Epithelial cell of esophagus (primary cell): Measurements from ENCODE around the gene KAZN.

ENCODE experiments used
- DNase-seq: peaks from one replicate; pipeline ENCODE4 v3.0.0; 2010; ENCODE audit warnings: low read depth
- H3K4me3 ChIP-seq: 2 replicates; pipeline ENCODE4 v1.5.1; 2011; ENCODE audit warnings: mild to moderate bottlenecking, low read length, control low read depth
- TF ChIP-seq, protein P1 (sequence below): IDR thresholded peaks from 2 replicates; pipeline ENCODE4 v1.5.1; 2011; ENCODE audit warnings: low read depth, mild to moderate bottlenecking, low read length, control low read depth, inconsistent platforms; ENCODE audit not compliant: insufficient read depth; ENCODE audit errors: missing control alignments

The KAZN gene

DNA sequence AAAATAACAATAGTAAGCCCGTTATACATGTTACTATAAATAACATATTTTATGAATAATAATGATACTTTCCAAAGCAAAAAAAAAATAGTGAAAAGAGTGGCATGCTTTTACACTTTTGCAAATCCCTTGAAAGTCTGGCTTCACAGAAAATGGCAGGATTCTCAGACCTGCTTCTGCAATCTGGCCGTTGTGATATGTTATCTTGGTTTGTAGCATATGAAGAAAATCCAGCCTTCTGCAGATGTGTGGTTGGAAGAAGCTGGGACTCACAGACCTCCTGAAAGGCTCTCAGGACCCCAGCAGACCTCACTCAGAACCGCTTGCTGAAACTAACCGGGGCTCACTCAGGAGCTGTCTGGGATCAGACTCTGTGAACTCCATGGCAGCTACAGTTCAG is 299.1 kb downstream of the KAZN start:
- H3K4me3 ChIP-seq: no peak overlapping the region
- TF ChIP-seq, protein P1, sequence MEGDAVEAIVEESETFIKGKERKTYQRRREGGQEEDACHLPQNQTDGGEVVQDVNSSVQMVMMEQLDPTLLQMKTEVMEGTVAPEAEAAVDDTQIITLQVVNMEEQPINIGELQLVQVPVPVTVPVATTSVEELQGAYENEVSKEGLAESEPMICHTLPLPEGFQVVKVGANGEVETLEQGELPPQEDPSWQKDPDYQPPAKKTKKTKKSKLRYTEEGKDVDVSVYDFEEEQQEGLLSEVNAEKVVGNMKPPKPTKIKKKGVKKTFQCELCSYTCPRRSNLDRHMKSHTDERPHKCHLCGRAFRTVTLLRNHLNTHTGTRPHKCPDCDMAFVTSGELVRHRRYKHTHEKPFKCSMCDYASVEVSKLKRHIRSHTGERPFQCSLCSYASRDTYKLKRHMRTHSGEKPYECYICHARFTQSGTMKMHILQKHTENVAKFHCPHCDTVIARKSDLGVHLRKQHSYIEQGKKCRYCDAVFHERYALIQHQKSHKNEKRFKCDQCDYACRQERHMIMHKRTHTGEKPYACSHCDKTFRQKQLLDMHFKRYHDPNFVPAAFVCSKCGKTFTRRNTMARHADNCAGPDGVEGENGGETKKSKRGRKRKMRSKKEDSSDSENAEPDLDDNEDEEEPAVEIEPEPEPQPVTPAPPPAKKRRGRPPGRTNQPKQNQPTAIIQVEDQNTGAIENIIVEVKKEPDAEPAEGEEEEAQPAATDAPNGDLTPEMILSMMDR: no peak
- no peak for DNase-seq

DNA sequence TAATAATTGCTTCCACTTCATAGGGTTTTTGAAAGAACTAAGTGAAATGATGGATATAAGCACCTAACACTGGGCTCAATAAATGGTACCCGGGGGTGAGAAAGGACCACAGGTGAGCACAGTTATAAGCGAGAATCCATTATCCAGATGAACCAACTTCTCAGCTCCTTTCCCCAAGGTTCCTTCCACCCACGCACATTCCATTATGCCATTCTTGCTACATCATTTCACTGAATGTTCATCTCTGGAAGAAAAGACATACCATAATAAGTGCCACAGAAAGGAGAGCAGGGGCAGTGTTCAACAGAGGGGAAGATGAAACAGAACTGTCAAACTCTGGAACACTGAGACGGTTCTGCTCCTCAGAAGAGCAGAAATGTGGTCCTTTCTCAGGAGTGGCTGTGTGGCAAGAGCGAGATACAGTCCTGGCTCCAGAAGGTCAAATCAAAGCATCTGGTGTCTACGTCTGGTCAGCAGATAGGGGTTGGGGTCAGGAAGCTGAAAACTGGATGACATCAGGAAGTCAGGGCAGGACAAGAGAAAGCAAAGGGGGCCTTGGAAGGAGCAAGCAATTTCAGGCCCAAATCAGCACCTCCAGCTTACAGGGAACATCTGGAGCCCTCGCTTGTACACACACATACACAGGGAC is 299.6 kb downstream of the KAZN start:
- H3K4me3 ChIP-seq: no peak overlapping the region
- TF ChIP-seq, protein P1: no peak

DNA sequence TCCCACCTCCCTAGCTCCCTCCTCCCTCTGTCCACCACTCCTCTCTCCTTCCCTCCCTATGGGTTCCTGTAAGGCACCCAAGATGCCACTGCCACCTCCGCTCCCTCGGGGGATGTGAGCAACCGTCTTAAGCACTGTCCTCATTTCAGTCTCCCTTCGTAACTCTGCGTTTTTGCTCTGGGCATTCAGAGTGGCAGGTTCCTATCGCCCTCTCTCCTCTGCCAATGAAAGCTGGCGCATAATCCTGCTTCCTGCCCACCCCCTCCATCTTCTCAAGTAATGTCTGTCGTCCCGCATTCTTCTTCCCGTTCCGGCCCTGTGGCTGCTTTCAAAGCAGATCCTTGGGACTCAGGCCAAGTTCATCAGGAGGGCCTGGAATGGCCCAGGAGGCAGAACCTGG is 301.2 kb downstream of the KAZN start:
- no peak overlapping the region for H3K4me3 ChIP-seq
- DNase-seq: no peak
- TF ChIP-seq, protein P1: no peak

More for the DNA sequence above, 299.6 kb downstream of the KAZN start:
- peak; percentile 43 for DNase-seq

DNA sequence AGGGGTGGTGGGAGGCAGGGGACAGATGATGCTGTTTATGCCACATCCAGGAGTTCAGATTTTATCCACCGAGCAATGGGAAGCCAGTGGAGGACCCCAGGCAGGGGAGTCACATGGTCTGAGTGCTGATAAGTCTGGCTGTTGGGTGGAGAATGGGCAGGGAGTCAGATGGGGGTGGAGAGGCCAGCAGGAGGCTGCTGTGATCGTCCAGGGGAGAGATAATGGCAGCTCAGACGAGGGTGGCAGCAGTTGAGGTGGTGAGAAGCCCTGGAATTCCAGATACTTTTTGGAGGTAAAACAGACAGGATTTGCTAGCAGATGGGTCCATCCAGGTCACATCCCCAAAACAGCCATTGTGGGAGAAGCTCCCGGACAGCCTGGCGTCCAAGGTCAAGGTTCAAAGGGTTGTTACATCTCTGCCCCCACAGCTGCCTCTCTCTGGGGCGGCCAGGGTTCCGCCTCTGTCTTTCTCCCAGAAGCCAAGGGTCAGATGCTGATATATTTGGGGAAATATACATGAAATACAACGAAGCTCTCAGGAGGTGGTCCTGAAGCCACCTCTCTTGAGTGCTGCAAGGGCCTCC is 303.0 kb downstream of the KAZN start:
- TF ChIP-seq, protein P1: no peak
- no peak for DNase-seq
- H3K4me3 ChIP-seq: no peak overlapping the region

DNA sequence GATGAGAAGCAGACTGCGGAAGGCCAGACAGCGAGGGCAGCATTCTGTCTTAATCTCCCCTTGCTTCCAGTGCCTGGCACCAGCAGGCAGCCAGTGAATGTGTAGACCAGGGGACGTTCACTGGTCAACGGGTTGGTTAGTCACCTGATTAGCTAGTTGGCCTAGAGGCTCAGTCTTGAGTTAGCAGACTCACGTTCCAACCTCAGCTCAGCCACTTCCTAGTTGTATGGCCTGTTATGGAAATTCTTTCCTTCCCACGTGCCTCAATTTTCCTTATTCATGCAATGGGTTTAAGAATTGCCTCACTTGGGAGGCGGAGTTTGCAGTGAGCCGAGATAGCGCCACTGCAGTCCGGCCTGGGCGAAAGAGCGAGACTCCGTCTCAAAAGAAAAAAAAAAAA is 305.4 kb downstream of the KAZN start:
- no peak overlapping the region for H3K4me3 ChIP-seq
- TF ChIP-seq, protein P1: no peak
- DNase-seq: no peak

DNA sequence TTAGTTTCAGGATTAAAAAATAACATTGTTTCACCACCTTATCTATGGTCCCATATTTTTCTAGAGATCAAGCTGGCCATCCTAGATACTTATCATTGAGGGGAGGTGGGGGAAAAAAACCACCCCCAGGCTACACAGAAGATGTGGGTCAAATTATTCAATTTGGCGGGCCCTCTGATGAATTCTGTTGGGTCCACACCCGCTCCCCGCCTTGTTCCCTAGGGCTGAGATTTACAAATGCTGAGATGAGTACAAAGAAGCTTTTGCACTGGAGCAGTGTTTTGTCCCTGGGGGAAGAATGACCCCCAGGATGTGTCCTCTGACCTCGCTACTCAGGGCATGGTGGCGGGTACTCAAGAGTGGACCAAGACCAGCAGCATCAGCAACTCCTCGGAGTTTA is 308.2 kb downstream of the KAZN start:
- TF ChIP-seq, protein P1: no peak

DNA sequence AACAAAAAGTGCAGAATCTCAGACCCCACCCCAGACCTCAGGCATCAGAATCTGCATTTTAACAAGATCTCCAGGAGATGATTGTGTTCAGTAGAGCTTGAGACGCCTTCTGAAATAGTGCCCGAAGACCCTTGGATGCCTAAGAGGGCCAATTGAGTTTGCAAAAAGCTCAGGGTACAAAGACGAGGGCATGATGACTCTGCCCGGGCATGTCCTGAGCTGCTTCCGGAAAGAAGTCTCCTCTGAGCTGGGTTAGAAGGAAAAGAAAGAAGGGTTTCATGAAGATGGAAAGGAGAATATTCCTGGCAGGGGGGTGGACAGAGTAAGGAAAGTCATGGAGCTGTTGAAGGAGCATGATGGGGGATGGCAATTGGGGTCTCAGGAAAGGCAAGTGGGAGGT is 308.9 kb downstream of the KAZN start:
- no peak overlapping the region for H3K4me3 ChIP-seq
- peak; percentile 60 for DNase-seq
- TF ChIP-seq, protein P1: no peak

More for the DNA sequence above, 308.2 kb downstream of the KAZN start:
- DNase-seq: no peak
- H3K4me3 ChIP-seq: no peak overlapping the region
